Measurements from ENCODE around the gene SH3RF2.
"Not testable (repeated sequence)": the region's sequence is repeated elsewhere in the genome, so short reads cannot be mapped to it uniquely, and the experiment has no call there.

The SH3RF2 gene

DNA sequence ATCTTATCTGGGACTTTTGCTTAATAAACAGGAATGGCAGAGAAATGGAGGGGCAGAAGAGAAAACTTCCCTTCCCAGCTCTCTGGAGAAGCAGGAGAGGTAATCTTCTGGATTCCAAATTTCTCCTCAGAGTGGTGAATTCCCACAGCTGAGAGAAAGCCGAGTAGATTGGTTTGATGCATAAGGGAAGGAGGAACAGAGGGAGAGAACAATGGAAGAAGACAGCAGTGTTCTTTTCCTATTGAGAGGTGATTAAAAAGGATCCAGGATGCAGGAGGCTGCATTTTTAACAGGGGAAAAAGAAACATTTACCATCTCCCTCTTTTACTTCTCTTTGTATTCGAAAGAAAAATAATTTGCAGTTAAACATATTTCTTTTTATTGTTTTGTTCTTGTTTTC lies 13.1 kb downstream of the SH3RF2 start:
- no peak for DNase-seq (ENCODE audit: low spot score)

DNA sequence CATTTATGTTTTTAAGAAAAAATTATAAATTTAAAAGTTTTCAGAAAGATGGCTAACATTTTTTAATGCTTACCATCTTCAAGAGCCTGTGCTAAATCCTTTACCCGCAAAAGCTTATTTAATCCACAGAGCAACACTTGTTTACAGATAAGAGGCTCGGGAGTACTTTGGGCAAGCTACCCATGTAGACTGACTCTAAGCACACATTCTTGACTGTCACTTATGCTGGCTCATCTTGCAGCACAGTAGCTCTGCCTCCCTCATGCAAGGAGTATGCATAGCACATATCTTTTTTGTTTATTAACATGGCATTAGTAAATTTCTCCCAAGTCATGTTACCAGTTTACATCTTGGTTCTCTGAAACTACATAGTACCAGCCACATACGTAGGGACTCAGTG lies 14.7 kb downstream of the SH3RF2 start:
- no peak for DNase-seq (ENCODE audit: low spot score)

DNA sequence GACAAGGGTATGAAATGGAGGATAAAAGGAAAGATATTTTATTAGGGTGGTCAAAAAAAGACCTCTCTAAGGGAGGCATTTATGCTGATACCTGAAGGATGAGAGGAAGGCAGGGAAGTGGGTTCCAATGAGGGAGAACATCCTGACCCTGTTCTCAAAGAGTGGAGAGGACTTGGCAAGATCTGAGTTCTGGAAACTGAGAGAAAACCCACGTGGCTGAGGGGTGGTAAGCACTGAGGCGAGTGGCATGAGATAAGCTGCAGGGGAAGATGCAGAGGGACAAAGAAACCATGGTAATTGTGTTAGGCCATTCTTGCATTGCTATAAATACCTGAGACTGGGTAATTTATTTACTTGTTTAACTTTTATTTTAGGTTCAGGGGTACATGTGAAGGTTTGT lies 16.8 kb downstream of the SH3RF2 start:
- no peak for DNase-seq (ENCODE audit: low spot score)

DNA sequence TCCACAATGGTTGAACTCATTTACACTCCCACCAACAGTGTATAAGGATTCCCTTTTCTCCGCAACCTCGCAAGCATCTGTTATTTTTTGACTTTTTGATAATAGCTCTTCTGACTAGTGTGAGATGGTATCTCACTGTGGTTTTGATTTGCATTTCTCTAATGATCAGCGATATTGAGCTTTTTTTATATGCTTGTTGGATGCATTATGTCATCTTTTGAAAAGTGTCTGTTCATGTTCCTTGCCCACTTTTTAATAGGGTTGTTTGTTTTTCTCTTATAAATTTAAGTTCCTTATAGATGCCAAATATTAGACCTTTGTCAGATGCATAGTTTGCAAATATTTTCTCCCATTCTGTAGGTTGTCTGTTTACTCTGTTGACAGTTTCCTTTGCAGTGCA lies 17.8 kb downstream of the SH3RF2 start:
- DNase-seq (ENCODE audit: low spot score) = not testable (repeated sequence)

DNA sequence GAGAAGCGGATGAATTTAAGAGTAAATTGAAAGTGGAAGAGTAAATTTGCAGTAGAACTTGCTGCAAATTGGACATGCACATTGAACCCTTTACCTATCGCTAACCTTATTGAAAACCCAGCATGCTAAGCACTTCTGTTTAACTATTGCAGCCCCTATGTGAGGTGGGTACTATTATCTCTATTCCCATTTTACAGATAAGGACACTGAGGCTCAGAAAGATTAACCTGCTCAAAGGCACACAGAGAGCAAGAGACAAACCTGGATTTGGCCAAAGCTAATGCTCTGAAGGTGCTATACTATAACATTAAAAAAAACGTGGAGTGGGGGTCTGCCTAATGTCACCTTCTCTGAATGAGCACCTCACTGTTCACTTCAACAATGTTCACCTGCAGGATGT lies 21.0 kb downstream of the SH3RF2 start:
- no peak for DNase-seq (ENCODE audit: low spot score)

DNA sequence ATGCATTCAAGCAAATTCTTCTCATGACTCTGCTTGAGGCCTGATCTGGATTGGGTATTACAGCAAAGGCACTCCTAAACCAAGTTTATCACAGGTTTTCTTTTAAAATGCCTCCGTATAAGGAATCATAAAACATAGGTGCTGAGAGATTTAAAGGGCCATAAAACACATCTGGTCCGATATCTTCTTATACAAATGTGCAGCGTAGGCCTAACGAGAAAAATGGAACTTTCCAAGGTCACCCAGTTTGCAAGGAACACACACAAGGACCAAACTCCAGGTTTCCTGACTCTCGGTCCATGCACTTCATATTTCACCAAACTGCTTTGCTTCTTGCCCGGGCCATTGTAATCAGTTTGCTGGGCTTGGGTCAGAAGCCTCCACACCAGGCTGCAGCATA lies 22.1 kb downstream of the SH3RF2 start:
- DNase-seq (ENCODE audit: low spot score) = no peak

DNA sequence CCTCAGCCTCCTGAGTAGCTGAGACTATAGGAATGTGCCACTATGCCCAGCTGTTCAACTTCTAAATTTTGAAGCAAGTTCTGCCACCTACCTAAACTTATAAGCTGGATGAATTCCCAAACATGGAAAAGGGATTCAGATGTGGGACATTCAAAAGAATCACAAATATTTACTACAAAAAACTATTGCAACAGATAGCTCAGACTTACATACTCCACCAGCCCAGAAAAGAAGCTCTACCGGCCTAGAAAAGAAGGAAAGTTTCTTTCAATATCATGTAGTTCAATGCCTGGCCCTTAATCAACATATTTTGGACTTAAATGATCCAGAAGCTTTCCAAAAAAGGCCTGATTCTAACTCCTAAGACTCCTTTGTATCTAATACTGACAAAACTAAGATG lies 23.8 kb downstream of the SH3RF2 start:
- no peak for DNase-seq (ENCODE audit: low spot score)

DNA sequence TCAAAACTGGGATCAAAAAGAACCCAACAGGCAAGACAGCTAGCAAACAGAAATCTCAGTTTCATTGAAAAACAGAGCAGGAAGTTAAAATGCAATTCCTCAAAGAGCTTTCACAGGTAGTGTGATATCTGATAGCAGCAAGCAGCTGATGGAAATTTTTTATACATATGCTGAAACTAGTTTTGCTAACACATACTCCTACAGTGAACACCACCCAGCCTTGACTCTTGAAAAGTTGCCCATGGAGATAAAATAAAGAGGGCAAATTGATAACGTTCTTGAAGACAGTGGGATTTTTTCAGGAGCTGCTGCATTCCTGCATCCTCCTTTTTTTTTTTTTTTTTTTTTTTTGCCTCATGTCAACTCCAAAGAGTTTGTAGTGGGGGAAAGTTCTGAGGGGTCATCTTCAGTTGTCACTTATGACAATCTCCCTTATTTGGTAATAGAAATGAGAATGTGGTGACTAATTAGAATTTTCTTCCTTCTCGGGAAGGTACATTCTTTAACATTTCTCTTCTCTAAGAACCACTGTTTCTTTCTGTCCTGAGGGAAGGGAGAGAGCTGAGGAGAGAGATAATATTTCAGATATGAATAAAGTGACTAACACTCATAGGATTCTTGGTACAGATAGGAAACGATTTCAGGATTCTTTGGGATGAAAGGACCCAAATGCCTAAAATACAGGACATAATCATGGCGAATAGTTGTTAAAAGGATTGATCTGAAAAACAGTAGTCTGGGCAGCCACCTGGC lies 24.6 kb downstream of the SH3RF2 start:
- no peak for DNase-seq (ENCODE audit: low spot score)

DNA sequence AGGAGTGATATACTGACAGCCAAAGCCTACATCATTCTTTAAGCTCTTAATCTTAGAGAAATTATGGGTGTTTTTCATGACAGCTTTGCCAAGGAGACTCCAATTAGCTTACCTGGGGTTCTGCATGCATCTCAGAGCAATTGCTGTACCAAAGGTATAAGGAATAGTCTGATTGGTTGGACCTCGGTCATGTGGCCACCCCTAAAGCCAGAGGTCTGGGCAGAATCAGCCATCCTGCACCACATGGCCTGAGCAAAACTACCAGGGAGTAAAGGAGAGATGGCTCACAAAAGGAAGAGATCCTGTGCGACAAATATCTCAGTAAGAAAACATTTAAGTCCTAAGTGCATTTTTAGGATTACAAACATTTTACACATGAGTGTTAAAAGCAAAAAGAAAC lies 25.6 kb downstream of the SH3RF2 start:
- no peak for DNase-seq (ENCODE audit: low spot score)

DNA sequence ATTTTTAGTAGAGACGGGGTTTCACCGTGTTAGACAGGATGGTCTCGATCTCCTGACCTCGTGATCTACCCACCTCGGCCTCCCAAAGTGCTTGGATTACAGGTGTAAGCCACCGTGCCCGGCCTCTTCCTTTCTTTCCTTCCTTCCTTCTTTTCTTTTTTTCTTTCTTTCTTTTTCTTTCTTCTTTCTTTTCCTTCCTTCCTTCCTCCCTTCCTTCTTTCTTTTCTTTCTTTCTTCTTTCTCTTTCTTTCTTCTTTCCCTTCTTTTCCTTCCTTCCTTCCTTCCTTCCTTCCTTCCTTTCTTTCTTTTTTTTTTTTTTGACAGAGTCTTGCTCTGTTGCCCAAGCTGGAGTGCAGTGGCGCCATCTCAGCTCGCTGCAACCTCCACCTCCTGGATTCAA lies 27.6 kb downstream of the SH3RF2 start:
- not testable (repeated sequence) for DNase-seq (ENCODE audit: low spot score)

DNA sequence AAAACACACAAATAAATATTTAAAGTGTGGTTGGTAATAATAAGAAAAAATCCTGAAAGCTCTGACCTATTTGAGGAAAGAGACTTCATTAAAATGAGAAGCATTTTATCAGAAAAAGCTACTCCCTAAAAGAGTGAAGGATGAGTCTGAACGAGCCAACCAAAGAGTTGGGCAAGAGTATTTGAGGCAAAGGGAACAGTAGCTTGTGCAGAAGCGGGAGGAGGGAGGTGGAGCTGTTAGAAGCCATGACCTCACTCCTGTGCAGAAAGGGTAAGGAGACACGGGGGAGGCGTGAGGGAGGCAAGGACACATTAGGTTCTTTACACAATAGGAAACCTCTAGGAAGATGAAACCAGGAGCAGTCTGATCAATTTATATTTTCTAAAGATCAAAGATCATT lies 29.4 kb downstream of the SH3RF2 start:
- no peak for DNase-seq (ENCODE audit: low spot score)

DNA sequence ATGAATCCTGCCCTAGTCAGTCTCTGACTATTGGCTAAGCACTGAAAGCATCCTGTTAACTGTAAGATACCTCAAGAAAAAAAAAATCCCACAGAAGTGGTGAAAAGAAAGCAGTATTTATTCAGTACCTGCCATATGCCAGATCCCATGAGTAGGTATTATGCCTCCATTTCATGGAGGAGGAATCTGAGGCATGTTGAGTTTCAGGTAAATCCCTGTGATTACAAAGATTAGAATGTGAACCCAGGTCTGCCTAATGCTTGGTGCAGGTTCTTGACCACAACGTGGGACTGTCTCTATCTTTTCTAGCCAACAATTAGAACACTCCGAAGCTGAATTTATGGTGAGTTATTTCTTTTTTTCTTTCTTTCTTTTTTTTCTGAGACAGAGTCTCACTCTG lies 30.9 kb downstream of the SH3RF2 start:
- DNase-seq (ENCODE audit: low spot score) = no peak

DNA sequence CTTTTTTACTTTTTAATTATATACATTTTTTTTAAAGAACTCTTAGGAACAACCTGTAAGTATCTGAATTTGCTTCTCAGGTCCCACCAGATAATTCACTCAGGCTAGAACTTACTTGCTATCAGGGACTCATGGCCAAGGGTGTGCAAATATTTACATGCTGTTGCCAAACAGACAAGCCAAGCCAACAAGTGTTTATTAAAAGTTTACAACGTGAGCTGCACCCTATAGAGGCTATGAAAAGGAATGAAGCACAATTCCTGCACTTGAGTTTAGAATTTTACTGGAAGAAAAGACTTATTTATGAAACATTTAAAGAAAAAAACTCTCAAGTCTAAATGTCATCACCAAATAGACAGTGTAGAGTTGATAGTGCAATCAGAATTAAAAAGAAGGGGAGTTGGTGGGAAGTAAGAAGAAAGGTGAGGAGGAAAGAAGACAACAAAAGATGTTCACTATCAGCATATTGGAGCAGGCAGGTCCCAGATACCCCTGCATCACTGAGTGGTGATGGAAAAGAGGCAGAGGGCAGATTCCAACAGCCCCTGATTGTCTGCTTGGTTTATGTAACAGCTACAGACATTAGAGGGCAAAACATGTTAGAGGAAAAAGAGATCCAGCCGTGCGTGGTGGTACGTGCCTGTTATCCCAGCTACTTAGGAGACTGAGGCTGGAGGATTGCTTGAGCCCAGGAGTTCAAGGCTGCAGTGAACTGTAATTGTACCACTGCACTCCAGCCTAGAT lies 32.8 kb downstream of the SH3RF2 start:
- no peak for DNase-seq (ENCODE audit: low spot score)

DNA sequence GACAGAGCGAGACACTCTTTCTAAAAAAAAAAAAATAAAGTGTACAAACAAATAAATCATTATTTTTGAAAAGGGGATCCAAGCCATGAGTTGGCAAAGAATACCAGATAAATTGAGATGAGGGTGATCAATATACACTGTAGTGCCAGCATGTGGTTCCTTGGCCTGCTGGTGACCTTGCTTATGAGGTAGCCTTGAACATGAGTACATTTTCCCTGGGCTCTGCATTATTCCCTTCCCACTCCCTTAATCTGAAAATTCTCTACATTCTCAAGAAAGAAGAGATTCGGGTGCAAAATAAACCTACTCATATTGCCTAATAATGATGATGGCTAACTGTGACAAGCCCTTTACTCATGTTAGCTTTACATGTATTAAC lies 33.3 kb downstream of the SH3RF2 start:
- no peak for DNase-seq (ENCODE audit: low spot score)

DNA sequence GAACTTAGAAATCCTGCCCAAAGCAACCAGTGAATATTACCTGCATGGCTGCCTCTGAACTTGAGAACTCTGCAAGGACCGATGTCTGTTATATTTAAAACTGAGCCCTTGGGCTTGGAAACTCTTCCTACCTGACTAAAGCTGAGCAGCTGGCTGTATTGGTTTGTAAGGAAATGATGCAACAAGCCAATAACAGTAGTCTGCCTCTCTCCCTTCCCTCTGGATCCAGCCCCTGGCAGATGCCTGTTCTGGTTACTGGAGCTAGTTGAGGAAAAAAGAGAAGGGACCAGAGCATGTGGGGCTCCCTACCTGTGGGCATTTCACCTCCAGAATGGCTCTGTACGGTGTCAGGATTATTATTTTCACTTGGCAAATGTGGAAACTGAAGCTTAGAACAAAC lies 34.7 kb downstream of the SH3RF2 start:
- DNase-seq (ENCODE audit: low spot score) = no peak

DNA sequence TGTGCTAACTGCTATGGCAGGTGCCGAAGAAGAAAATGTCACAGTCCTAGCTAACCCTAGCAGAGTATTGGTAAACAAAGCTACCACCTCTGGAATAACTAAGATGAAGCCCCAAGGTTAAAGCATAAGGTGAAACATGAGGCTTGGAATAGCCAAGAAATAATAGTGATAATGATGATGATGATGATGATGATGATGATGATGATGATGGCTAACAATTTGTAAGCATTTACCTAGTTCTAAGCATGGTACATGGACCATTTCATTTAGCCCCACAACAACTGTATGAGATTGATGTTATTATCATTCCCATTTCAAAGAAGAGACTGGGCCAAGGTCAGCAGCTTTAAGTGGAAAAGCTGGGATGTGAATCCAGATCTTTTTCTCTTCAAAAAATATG lies 35.3 kb downstream of the SH3RF2 start:
- DNase-seq (ENCODE audit: low spot score) = no peak

DNA sequence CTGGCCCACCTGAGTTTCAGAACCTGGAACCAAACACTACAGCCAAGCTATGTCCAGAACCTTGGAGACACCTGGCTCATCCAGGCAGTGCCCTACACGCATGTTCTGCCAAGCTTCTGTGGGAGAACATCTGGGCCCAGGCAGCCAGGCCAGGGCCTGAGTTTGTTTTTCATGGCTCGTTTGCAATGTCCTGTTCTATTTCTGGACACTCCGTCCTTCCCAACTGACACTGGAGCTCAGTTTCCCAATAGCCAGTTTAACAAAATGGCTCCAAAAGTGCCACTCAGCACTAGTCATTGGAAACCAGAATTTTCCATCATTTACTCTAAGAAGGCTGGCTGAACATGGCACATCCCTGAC lies 38.6 kb downstream of the SH3RF2 start:
- DNase-seq (ENCODE audit: low spot score) = no peak

DNA sequence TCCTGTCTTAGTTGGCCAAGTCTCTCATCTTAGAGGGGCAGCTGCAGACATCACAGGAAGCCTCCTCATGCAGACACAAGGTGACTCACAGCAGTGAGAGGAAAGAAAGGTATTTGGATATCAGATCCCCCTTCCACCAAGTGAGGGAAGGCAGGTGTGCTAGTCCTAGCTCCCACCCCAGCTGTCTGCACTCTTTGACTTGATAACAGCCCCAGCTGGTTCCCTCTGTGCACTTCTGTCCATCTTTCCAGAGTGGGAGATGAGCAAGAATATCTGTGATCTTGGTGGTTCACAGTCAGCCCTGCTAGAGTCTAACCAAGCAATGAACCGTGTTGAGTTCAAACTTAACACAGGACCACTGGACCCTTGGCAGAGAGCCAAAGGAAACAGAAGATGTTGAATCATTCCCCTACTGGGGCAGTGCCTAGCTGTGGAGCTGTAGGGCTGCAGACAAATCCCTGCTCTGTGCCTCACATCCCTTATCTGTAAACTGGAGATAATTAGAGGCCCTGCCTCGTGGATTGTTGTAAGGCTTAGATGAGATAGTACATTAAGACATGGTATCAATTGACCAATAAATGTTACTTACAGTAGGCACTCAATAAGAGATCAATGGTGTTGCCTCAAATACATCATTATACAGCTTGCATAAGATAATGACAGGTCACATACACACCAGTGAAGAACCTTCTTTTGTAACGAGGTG lies 39.1 kb downstream of the SH3RF2 start:
- DNase-seq (ENCODE audit: low spot score) = no peak

DNA sequence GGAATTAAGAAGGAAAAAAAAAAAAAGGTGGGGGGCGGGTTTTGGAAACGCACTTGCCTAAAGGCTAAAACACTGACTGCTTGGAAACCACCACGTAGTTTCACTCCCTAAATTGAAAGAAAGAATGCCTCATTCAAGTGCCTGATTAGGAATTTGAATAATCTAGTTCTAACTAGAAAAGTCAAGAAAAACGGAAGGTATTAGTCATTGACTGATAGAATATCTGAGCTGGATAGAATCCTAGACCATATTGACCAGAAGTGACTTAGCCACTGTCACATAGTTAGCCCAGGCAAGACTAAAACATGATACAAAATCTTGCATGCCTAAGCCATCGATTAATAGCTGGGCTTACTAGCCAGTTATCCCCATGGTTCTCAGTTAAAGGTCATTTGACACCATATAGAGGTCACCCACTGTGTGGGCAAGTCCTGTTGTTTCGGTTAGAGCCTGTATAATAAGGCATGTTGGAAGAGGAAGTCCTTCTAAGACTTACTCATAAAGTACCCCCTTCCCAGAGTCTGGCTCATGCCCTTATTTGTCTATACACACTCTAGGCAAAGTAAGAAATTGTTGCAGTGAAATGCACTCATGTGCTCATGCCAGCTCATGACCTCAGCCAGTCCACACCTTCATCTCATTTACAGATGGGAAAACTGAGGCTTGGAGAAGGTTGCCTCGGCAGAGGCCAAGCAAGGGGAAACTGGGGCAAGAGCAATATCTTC lies 40.2 kb downstream of the SH3RF2 start:
- DNase-seq (ENCODE audit: low spot score) = no peak

DNA sequence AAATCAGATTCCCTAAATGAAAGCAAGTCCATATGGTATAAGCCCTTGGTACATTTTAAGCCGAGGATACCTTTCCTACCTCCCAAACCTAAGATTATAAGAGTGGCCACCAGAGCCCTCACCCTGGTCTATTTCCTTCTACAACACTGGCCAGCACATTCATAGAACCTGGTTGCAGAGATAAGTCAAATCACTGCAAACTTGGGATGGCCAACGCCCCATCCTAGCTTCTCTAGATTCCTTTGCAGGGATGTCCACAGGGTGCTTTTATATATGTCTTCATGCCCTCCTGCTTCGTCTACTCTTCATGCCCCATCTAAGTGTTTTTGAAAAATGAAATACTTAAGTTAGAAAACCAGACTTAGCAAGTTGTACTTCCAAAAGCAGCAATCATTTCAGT lies 41.8 kb downstream of the SH3RF2 start:
- no peak for DNase-seq (ENCODE audit: low spot score)

DNA sequence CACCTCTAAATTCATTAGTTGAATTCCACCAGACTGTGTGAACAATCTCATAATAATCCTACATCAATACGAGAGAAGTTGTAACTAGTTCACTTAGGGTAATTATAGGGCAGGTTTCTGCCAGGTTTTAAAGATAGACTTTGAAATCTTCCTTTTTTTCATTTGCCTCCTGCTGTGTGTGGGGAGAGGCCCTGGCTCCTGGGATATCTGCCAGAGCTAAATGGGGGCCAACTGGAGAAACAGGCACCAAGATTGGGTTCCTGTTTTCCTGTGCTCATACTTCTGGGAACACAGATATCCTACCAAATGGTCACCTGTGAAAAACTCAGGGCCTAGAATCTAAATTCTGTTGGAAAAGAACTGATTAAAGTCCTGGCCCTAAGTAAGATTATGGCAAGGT lies 42.3 kb downstream of the SH3RF2 start:
- DNase-seq (ENCODE audit: low spot score) = no peak
